NT2/D1 (cell line): ENCODE data around the gene FGF18.

ENCODE experiments used
- DNase-seq: peaks from one replicate; pipeline ENCODE4 v3.0.0-alpha.2; 2011; ENCODE audit warnings: low read depth, low spot score
- H3K27me3 ChIP-seq: 2 replicates; pipeline ENCODE4 v1.6.0; 2011; ENCODE audit warnings: mild to moderate bottlenecking; ENCODE audit not compliant: insufficient read length, insufficient read depth
- H3K36me3 ChIP-seq: 2 replicates; pipeline ENCODE4 v1.6.1; 2011; ENCODE audit warnings: mild to moderate bottlenecking, low read length, mixed read lengths; ENCODE audit not compliant: insufficient read depth, insufficient read length
- H3K4me1 ChIP-seq: 2 replicates; pipeline ENCODE4 v1.5.1; 2011; ENCODE audit not compliant: insufficient read depth, insufficient read length
- H3K4me3 ChIP-seq: 2 replicates; pipeline ENCODE4 v1.5.1; 2011; ENCODE audit warnings: low read depth; ENCODE audit not compliant: insufficient read length
- H3K9ac ChIP-seq: 2 replicates; pipeline ENCODE4 v1.6.0; 2011; ENCODE audit warnings: low read depth; ENCODE audit not compliant: insufficient read length
- H3K9me3 ChIP-seq: 2 replicates; pipeline ENCODE4 v1.5.1; 2011; ENCODE audit warnings: mild to moderate bottlenecking, low read length; ENCODE audit not compliant: insufficient read depth
- SUZ12 ChIP-seq: IDR thresholded peaks from 2 replicates; pipeline ENCODE4 v1.6.1; 2011; ENCODE audit not compliant: insufficient read length, insufficient read depth; ENCODE audit errors: extremely low read depth
- YY1 ChIP-seq: IDR thresholded peaks from 2 replicates; pipeline ENCODE4 v1.6.1; 2011; ENCODE audit not compliant: insufficient read length, insufficient read depth
- ZNF274 ChIP-seq: IDR thresholded peaks from 2 replicates; pipeline ENCODE4 v1.6.1; 2011; ENCODE audit warnings: mild to moderate bottlenecking, low read depth, low read length

FGF18 gene

GRCh38 chr5:171422495-171422894, 3.0 kb downstream of the FGF18 start:
- TF ChIP-seq SUZ12: no peak
- TF ChIP-seq ZNF274: no peak
- no peak for TF ChIP-seq YY1
- no peaks in the 10 kb centered on the region for H3K9me3 ChIP-seq
- H3K9ac ChIP-seq: no peak overlapping the region
- no peak overlapping the region for H3K4me3 ChIP-seq
- peaks cover 10% of the 10 kb centered on the region for H3K4me1 ChIP-seq
- DNase-seq: no peak
- H3K27me3 ChIP-seq: peaks cover 31% of the 10 kb centered on the region
- peaks cover 4% of the 10 kb centered on the region for H3K36me3 ChIP-seq

- Histone ChIP-seq H3K9me3 (no peaks in the 10 kb centered on the region), H3K4me1 (peaks cover 10% of the 10 kb centered on the region), H3K36me3 (peaks cover 4% of the 10 kb centered on the region), H3K4me3 (no peak overlapping the region), H3K27me3 (peaks cover 31% of the 10 kb centered on the region), H3K9ac (no peak overlapping the region)
- TF ChIP-seq ZNF274: no peak
- no peak for TF ChIP-seq SUZ12
- TF ChIP-seq YY1: no peak
- no peak for DNase-seq
Observed at GRCh38 chr5:171422902-171423663, 3.6 kb downstream of the FGF18 start.

DNA sequence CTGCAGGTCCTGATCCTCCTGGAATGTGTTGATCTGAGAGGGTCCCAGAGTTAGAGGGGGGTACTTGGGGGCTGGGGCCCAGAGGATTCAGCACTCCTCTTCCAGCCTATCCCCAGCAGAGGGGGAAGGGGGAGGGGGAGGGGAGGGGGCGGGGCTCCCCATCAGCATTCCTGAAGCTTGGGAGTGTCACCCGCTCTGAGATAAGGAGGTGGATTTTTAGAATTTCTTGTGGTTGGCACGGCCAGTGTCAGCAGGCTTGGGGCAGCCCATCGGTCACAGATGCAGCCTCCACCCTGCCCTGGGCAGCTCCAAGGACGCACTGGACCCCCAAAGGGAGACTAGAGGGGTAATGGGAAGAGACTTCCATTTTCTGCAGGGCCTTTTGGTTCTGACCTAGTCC, 5.3 kb downstream of the FGF18 start:
- H3K4me1 ChIP-seq: peaks cover 11% of the 10 kb centered on the region
- H3K27me3 ChIP-seq: peaks cover 29% of the 10 kb centered on the region
- no peak overlapping the region for H3K9ac ChIP-seq
- no peak for TF ChIP-seq ZNF274
- TF ChIP-seq SUZ12: no peak
- no peak for TF ChIP-seq YY1
- DNase-seq: no peak
- peaks cover 4% of the 10 kb centered on the region for H3K36me3 ChIP-seq
- H3K4me3 ChIP-seq: no peak overlapping the region
- H3K9me3 ChIP-seq: no peaks in the 10 kb centered on the region

DNA sequence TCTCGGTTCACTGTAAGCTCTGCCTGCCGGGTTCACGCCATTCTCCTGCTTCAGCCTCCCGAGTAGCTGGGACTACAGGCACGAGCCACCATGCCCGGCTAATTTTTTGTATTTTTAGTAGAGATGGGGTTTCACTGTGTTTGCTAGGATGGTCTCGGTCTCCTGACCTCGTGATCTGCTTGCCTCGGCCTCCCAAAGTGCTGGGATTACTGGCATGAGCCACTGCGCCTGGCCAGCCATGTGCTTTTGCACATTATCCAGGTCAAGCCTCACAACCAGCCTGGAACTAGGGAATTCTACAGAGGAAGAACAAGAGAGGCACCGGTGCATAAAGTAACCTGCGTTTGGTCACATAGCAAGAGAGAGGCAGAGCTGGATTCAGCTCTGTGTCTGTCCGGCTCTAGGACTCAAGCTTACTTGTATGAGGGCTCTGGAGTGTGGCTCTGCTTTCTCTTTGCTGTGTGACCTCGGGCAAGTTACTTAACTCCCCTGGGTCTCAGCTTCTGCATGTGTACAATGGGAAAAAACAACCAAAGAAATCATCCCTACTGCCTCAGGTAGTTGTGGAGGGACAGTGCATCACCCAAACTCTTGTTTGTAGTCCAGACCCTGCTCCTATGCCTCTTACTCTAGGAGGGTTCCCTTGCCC, 6.3 kb downstream of the FGF18 start:
- Histone ChIP-seq H3K27me3 (peaks cover 20% of the 10 kb centered on the region), H3K4me1 (peaks cover 10% of the 10 kb centered on the region), H3K9ac (no peak overlapping the region), H3K36me3 (peaks cover 4% of the 10 kb centered on the region), H3K4me3 (no peak overlapping the region), H3K9me3 (no peaks in the 10 kb centered on the region)
- no peak for TF ChIP-seq ZNF274
- no peak for TF ChIP-seq YY1
- TF ChIP-seq SUZ12: no peak
- no peak for DNase-seq

- Histone ChIP-seq H3K9me3 (no peaks in the 10 kb centered on the region), H3K36me3 (peaks cover 4% of the 10 kb centered on the region), H3K27me3 (peaks cover 15% of the 10 kb centered on the region), H3K9ac (no peak overlapping the region), H3K4me3 (no peak overlapping the region), H3K4me1 (peaks cover 9% of the 10 kb centered on the region)
- no peak for DNase-seq
- TF ChIP-seq SUZ12 (no peak), ZNF274 (no peak), YY1 (no peak)
Observed at GRCh38 chr5:171426266-171426665, 6.8 kb downstream of the FGF18 start.

GRCh38 chr5:171426680-171427079, 7.2 kb downstream of the FGF18 start:
- Histone ChIP-seq H3K36me3 (peaks cover 4% of the 10 kb centered on the region), H3K9me3 (no peaks in the 10 kb centered on the region), H3K4me3 (no peak overlapping the region), H3K9ac (no peak overlapping the region), H3K4me1 (peaks cover 6% of the 10 kb centered on the region), H3K27me3 (peaks cover 10% of the 10 kb centered on the region)
- DNase-seq: no peak
- no peak for TF ChIP-seq YY1
- no peak for TF ChIP-seq ZNF274
- no peak for TF ChIP-seq SUZ12
